Mesenchymal stem cell (in vitro differentiated cells and primary cell): ENCODE data around the gene ARHGEF33. TPM values are rescaled to one million over a fixed set of nuclear protein-coding genes. Genes with fewer than 3 reads are reported as not detected.
A peak's percentile ranks its signal among the peaks of the same experiment; 100 is the strongest.

ENCODE experiments used
- DNase-seq: peaks from one replicate; pipeline ENCODE4 v3.0.0-alpha.2; 2013
- H2AFZ ChIP-seq: one replicate; pipeline ENCODE4 v1.6.1; 2013; ENCODE audit warnings: low read depth, mild to moderate bottlenecking, control low read depth, inconsistent platforms, low read length, moderate library complexity
- H2AK5ac ChIP-seq: 2 replicates; pipeline ENCODE4 v1.6.1; 2013; ENCODE audit warnings: low read length, moderate library complexity, mild to moderate bottlenecking, inconsistent platforms; ENCODE audit not compliant: severe bottlenecking
- H2BK120ac ChIP-seq: one replicate; pipeline ENCODE4 v1.6.1; 2013; ENCODE audit warnings: low read depth, mild to moderate bottlenecking, inconsistent platforms, low read length, moderate library complexity
- H2BK12ac ChIP-seq, 2 experiments: one replicate each; pipeline ENCODE4 v1.6.1; 2013; ENCODE audit warnings: inconsistent platforms in 2 of 2, low read length in 2 of 2, mild to moderate bottlenecking in 2 of 2, moderate library complexity in 2 of 2, control low read depth in 1 of 2
- H2BK15ac ChIP-seq: one replicate; pipeline ENCODE4 v1.6.1; 2013; ENCODE audit warnings: mild to moderate bottlenecking, low read depth, inconsistent platforms; ENCODE audit not compliant: poor library complexity, severe bottlenecking
- H2BK5ac ChIP-seq: 2 replicates; pipeline ENCODE4 v1.6.1; 2013; ENCODE audit warnings: low read depth, mild to moderate bottlenecking, low read length, control low read depth, inconsistent platforms; ENCODE audit not compliant: poor library complexity, severe bottlenecking
- H3K14ac ChIP-seq, 2 experiments: one replicate each; pipeline ENCODE4 v1.6.1; 2013; ENCODE audit warnings: inconsistent platforms in 2 of 2, low read length in 2 of 2, control low read depth in 1 of 2, mild to moderate bottlenecking in 1 of 2, moderate library complexity in 1 of 2
- H3K18ac ChIP-seq, 2 experiments: one replicate each; pipeline ENCODE4 v1.6.1; 2013; ENCODE audit warnings: inconsistent platforms in 2 of 2, low read length in 2 of 2, control low read depth in 1 of 2, low read depth in 1 of 2, mild to moderate bottlenecking in 1 of 2
- H3K23ac ChIP-seq, 2 experiments: one replicate each; pipeline ENCODE4 v1.6.1; 2013; ENCODE audit warnings: inconsistent platforms in 2 of 2, low read length in 2 of 2, mild to moderate bottlenecking in 2 of 2, moderate library complexity in 2 of 2, control low read depth in 1 of 2
- H3K27ac ChIP-seq: 2 replicates; pipeline ENCODE4 v1.5.1; 2013; ENCODE audit warnings: mild to moderate bottlenecking, moderate library complexity, low read length, control low read depth, inconsistent platforms; ENCODE audit not compliant: poor library complexity, severe bottlenecking
- H3K27me3 ChIP-seq, 2 experiments: 2 replicates each; pipeline versions ENCODE4 v1.6.1 to v1.7.0; 2013; ENCODE audit warnings: low read length in 2 of 2, mild to moderate bottlenecking in 2 of 2, moderate library complexity in 2 of 2, control low read depth in 1 of 2, inconsistent platforms in 1 of 2; ENCODE audit not compliant: control insufficient read depth in 1 of 2, insufficient read depth in 1 of 2
- H3K36me3 ChIP-seq, 2 experiments: 2 replicates each; pipeline versions ENCODE4 v1.6.1 to v1.7.0; 2013; ENCODE audit warnings: low read length in 2 of 2, control low read depth in 1 of 2, inconsistent platforms in 1 of 2, low read depth in 1 of 2, mild to moderate bottlenecking in 1 of 2; ENCODE audit not compliant: insufficient read depth in 2 of 2, control insufficient read depth in 1 of 2
- H3K4ac ChIP-seq, 2 experiments: one replicate each; pipeline ENCODE4 v1.6.1; 2013; ENCODE audit warnings: inconsistent platforms in 2 of 2, low read length in 2 of 2, mild to moderate bottlenecking in 2 of 2, moderate library complexity in 2 of 2, control low read depth in 1 of 2, low read depth in 1 of 2
- H3K4me1 ChIP-seq: 2 replicates; pipeline ENCODE4 v1.6.1; 2013; ENCODE audit warnings: low read depth, low read length, control low read depth; ENCODE audit not compliant: control insufficient read depth, insufficient read depth
- H3K4me2 ChIP-seq: 2 replicates; pipeline ENCODE4 v1.6.1; 2013; ENCODE audit warnings: low read length, mild to moderate bottlenecking, inconsistent platforms; ENCODE audit not compliant: poor library complexity, severe bottlenecking
- H3K4me3 ChIP-seq, 2 experiments: 2 replicates each; pipeline versions ENCODE4 v1.5.1 to v1.7.0; 2013; ENCODE audit warnings: low read length in 2 of 2, mild to moderate bottlenecking in 2 of 2, control low read depth in 1 of 2, low read depth in 1 of 2; ENCODE audit not compliant: insufficient read depth in 1 of 2
- H3K79me1 ChIP-seq: replicated peaks from 2 replicates; pipeline ENCODE4 v1.6.1; 2013; ENCODE audit warnings: mild to moderate bottlenecking, control low read depth, low read length, inconsistent platforms; ENCODE audit not compliant: poor library complexity, severe bottlenecking
- H3K9ac ChIP-seq: 2 replicates; pipeline ENCODE4 v1.7.0; 2013; ENCODE audit warnings: mild to moderate bottlenecking, low read length, moderate library complexity
- H3K9me3 ChIP-seq: 2 replicates; pipeline ENCODE4 v1.7.0; 2013; ENCODE audit warnings: mild to moderate bottlenecking, low read length; ENCODE audit not compliant: control insufficient read depth
- H4K8ac ChIP-seq: one replicate; pipeline ENCODE4 v1.6.1; 2013; ENCODE audit warnings: inconsistent platforms, mild to moderate bottlenecking, low read length, moderate library complexity
- H4K91ac ChIP-seq: one replicate; pipeline ENCODE4 v1.6.1; 2013; ENCODE audit warnings: mild to moderate bottlenecking, low read length, inconsistent platforms
- WGBS: methylation state at CpG from one replicate; pipeline ENCODE4 v1.1.7; 2013; ENCODE audit warnings: mixed read lengths; 5-methylcytosine and 5-hydroxymethylcytosine counted together
- polyA plus RNA-seq, 2 experiments: library from polyadenylated mRNA; stranded (reverse); fragments of 200-250 nt; gene quantifications; one replicate each; pipeline ENCODE4 v1.2.3, GENCODE V29; 2013

Gene ARHGEF33
- polyA plus RNA-seq (2013, experiment 1 of 2): 0.32 TPM
- 0.44 TPM for polyA plus RNA-seq (2013, experiment 2 of 2)

DNA sequence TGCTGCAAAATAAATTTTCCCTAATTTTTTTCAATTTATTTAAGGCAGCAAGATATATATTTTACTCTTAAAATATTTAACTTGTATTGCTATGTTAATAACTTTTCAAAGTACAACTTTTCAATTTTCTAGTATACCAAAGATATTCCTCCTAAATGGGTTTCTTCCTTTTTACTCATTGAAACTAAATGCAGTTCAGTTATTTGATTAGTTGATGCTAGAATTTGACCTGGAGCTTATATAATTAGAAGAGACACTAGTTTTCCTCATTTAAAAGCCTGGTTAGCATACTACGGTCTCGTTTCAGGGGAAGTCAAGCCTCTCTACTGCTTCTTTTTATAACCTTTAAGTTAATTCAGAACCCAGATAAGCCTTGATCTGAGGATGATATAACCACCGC is at the start of gene ARHGEF33:
Gene ARHGEF33, plus strand, starts transcription at position 301 of the 400 bp plus-strand sequence. CDS start 29,573 bp downstream, outside the sequence.
- H3K4me3 ChIP-seq: no peak within 1 kb of the TSS
- no peak within 1 kb of the TSS for H2BK5ac ChIP-seq
- H4K91ac ChIP-seq: no peak within 1 kb of the TSS
- no peak within 1 kb of the TSS for H3K4ac ChIP-seq
- H3K18ac ChIP-seq: no peak within 1 kb of the TSS
- no peak within 1 kb of the TSS for H4K8ac ChIP-seq
- no peak within 1 kb of the TSS for H2BK12ac ChIP-seq
- no peak within 1 kb of the TSS for H2BK15ac ChIP-seq
- H2AK5ac ChIP-seq: no peak within 1 kb of the TSS
- no peak within 1 kb of the TSS for H3K4me2 ChIP-seq
- H3K27ac ChIP-seq: no peak within 1 kb of the TSS
- H3K14ac ChIP-seq: no peak within 1 kb of the TSS
- no peaks in the 10 kb centered on the region for H3K4me1 ChIP-seq
- 86% methylated on average over 3 of the region's 3 CpGs for WGBS
- DNase-seq: no peak
- H3K79me1 ChIP-seq: no peaks in the 10 kb centered on the region
- no peak within 1 kb of the TSS for H3K23ac ChIP-seq
- no peak within 1 kb of the TSS for H3K9ac ChIP-seq
- no peaks in the 10 kb centered on the region for H3K9me3 ChIP-seq
- H3K27me3 ChIP-seq: no peaks in the 10 kb centered on the region
- H3K36me3 ChIP-seq: peaks cover 0 to 2% of the 10 kb centered on the region in 2 experiments
- no peak within 1 kb of the TSS for H2AFZ ChIP-seq
- H2BK120ac ChIP-seq: no peak within 1 kb of the TSS

DNA sequence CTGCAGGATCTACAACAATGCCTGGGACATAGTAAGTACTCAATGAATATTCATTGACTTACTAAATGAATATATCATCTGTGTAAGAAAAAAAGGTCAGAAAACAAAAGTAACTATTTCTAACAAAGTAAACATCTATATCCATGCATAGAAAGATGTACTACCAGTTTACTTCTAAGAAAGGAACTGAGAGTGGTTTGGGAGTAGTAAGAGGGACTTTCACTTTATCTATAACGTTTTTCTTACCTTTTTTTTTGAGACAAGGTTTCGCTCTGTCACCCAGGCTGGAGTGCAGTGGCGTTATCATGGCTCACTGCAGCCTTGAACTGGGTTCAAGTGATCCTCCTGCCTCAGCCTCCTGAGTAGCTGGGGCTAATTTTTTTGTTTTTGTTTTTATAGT is 39.6 kb upstream of the ARHGEF33 start:
- Histone ChIP-seq H2BK5ac (no peak overlapping the region), H3K4me1 (no peaks in the 10 kb centered on the region), H3K79me1 (no peaks in the 10 kb centered on the region), H3K9ac (no peak overlapping the region), H3K14ac (no peak overlapping the region), H3K4ac (no peak overlapping the region), H3K18ac (no peak overlapping the region), H3K36me3 (peaks cover 19 to 60% of the 10 kb centered on the region in 2 experiments), H2BK15ac (no peak overlapping the region), H3K27me3 (no peaks in the 10 kb centered on the region), H3K4me3 (no peak overlapping the region), H3K9me3 (no peaks in the 10 kb centered on the region), H2AK5ac (no peak overlapping the region), H4K8ac (no peak overlapping the region), H2AFZ (no peak overlapping the region), H3K23ac (no peak overlapping the region), H3K4me2 (no peak overlapping the region), H2BK12ac (no peak overlapping the region), H2BK120ac (no peak overlapping the region), H4K91ac (no peak overlapping the region), H3K27ac (no peak overlapping the region)
- 97% methylated on average over 3 of the region's 3 CpGs for WGBS
- no peak for DNase-seq

DNA sequence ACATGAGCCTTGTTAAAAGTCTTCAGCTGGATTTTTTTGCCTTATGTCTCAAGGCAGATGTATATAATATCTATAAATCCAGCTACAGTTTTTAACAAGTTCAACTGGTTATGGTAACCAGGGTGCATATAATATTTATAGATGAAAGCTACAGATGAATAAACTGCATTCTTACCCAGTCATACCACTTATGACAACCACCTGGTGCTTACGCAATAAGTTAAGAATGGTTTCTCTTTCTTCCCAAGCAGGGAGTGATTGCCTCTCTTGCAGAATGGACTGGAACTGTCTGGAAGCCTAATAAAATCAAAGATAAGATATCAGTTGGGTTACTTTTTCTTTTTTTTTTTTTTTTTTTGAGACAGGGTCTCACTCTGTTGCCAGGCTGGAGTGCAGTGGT is 33.5 kb upstream of the ARHGEF33 start:
- Histone ChIP-seq H3K79me1 (peaks cover 5% of the 10 kb centered on the region), H3K36me3 (peaks cover 24 to 81% of the 10 kb centered on the region in 2 experiments), H3K4me2 (no peak overlapping the region), H3K27me3 (no peaks in the 10 kb centered on the region), H3K9me3 (no peaks in the 10 kb centered on the region), H2AFZ (no peak overlapping the region), H3K23ac (no peak overlapping the region), H3K27ac (no peak overlapping the region), H3K9ac (no peak overlapping the region), H2AK5ac (no peak overlapping the region), H2BK12ac (no peak overlapping the region), H2BK15ac (no peak overlapping the region), H2BK120ac (no peak overlapping the region), H2BK5ac (no peak overlapping the region), H3K4me1 (no peaks in the 10 kb centered on the region), H4K91ac (no peak overlapping the region), H4K8ac (no peak overlapping the region), H3K4me3 (no peak overlapping the region), H3K4ac (no peak overlapping the region), H3K18ac (no peak overlapping the region), H3K14ac (no peak overlapping the region)
- WGBS: 100% methylated on average over 1 of the region's 1 CpG
- DNase-seq: peak; percentile 19

DNA sequence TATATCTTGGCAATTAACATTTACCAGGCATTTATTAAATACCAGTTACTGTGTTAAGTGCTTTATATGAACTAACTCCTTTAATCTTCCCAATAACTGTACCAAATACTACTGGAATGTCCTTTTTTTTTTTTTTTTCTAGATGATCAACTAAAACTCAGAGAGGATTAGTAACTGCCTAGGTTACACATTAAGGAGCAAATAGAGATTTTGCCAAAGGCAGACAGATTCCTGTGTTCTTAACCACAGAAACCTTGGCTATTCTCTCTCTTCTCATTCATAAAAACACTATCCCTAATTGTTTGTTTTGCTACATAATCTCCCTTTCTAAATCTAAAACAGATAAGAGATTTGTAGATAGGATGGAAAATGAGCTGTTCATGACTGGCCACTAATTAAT is 27.2 kb upstream of the ARHGEF33 start:
- H3K9me3 ChIP-seq: no peaks in the 10 kb centered on the region
- no peak overlapping the region for H2BK12ac ChIP-seq
- H4K8ac ChIP-seq: no peak overlapping the region
- H3K79me1 ChIP-seq: peaks cover 12% of the 10 kb centered on the region
- H3K4me2 ChIP-seq: no peak overlapping the region
- H3K36me3 ChIP-seq: peaks cover 10 to 72% of the 10 kb centered on the region in 2 experiments
- no peak overlapping the region for H2BK120ac ChIP-seq
- H3K4me1 ChIP-seq: peaks cover 1% of the 10 kb centered on the region
- H3K18ac ChIP-seq: no peak overlapping the region
- H2AK5ac ChIP-seq: no peak overlapping the region
- no peak overlapping the region for H3K4me3 ChIP-seq
- no peak overlapping the region for H3K23ac ChIP-seq
- H3K9ac ChIP-seq: no peak overlapping the region
- H3K4ac ChIP-seq: no peak overlapping the region
- no peak overlapping the region for H4K91ac ChIP-seq
- H3K27me3 ChIP-seq: no peaks in the 10 kb centered on the region
- H3K27ac ChIP-seq: peak overlapping the region; percentile 67
- H2AFZ ChIP-seq: no peak overlapping the region
- no peak for DNase-seq
- H3K14ac ChIP-seq: no peak overlapping the region
- no peak overlapping the region for H2BK5ac ChIP-seq
- H2BK15ac ChIP-seq: no peak overlapping the region
